A549 (cell line): ENCODE data around the gene ACTRT2.

Experiments used
- CHD2 ChIP-seq: fragments of 150-350 bp; IDR thresholded peaks from 2 replicates; pipeline ENCODE4 v1.6.1; 2014; ENCODE audit warnings: low read length; ENCODE audit not compliant: partially characterized antibody
- CTCF ChIP-seq: fragments of >200 bp; sonication (Bioruptor Twin); formaldehyde crosslinking; IDR thresholded peaks from 3 replicates; pipeline ENCODE4 v1.5.1; 2016
- ELK1 ChIP-seq: fragments of 150-350 bp; IDR thresholded peaks from 2 replicates; pipeline ENCODE4 v1.6.1; 2014; ENCODE audit warnings: low read depth, mild to moderate bottlenecking, low read length
- EP300 ChIP-seq, 2 experiments: fragments of >200 bp; sonication (Bioruptor Twin); formaldehyde crosslinking; IDR thresholded peaks; 2 replicates in 1 of 2; 3 replicates in 1 of 2; pipeline ENCODE4 v1.6.1; 2016 to 2017
- ESRRA ChIP-seq: fragments of 150-350 bp; IDR thresholded peaks from 2 replicates; pipeline ENCODE4 v1.6.1; 2014; ENCODE audit warnings: mild to moderate bottlenecking, low read length, borderline replicate concordance
- HEYL ChIP-seq: fragments of 250-450 bp; sonication (Bioruptor Pico); IDR thresholded peaks from 2 replicates; pipeline ENCODE4 v1.8.0; 2021; ENCODE audit warnings: mild to moderate bottlenecking, moderate library complexity
- JUN ChIP-seq, 2 experiments: fragments of >200 bp; sonication (Bioruptor Twin); formaldehyde crosslinking; IDR thresholded peaks; 2 replicates in 1 of 2; 3 replicates in 1 of 2; pipeline ENCODE4 v1.6.1; 2016 to 2017
- MAZ ChIP-seq: fragments of 150-350 bp; IDR thresholded peaks from 2 replicates; pipeline ENCODE4 v1.6.1; 2014; ENCODE audit warnings: antibody characterized with exemption, low read depth, low read length, borderline replicate concordance
- NFE2L2 ChIP-seq: fragments of 150-350 bp; conservative IDR thresholded peaks from 2 replicates; pipeline ENCODE4 v1.6.1; 2014; ENCODE audit warnings: low read length
- POLR2A ChIP-seq: IDR thresholded peaks from 2 replicates; pipeline ENCODE4 v1.6.1; 2012; ENCODE audit warnings: mild to moderate bottlenecking, low read length
- RARB ChIP-seq: fragments of 250-450 bp; sonication (Bioruptor Pico); IDR thresholded peaks from 2 replicates; pipeline ENCODE4 v1.8.0; 2021; ENCODE audit warnings: mild to moderate bottlenecking, moderate library complexity
- REST ChIP-seq: fragments of 200-600 bp; sonication (generic); IDR thresholded peaks from 2 replicates; pipeline ENCODE4 v1.6.1; 2016; ENCODE audit warnings: antibody characterized with exemption, mild to moderate bottlenecking, moderate library complexity
- SMC3 ChIP-seq: fragments of >200 bp; sonication (Bioruptor Twin); formaldehyde crosslinking; IDR thresholded peaks from 3 replicates; pipeline ENCODE4 v1.6.1; 2018; ENCODE audit warnings: inconsistent platforms
- ZSCAN20 ChIP-seq: fragments of 250-450 bp; sonication (Bioruptor Pico); IDR thresholded peaks from 2 replicates; pipeline ENCODE4 v1.8.0; 2022; ENCODE audit warnings: mild to moderate bottlenecking, moderate library complexity

- TF ChIP-seq ESRRA, result no peak
- no peak for TF ChIP-seq REST
- no peak for TF ChIP-seq CTCF
- no peak for TF ChIP-seq ELK1
- TF ChIP-seq EP300 (IDR thresholded peaks at IDR 0.05), result no peak
- TF ChIP-seq RARB (CRISPR knock-in tag), result no peak
- no peak for TF ChIP-seq JUN (IDR thresholded peaks at IDR 0.05)
- no peak for TF ChIP-seq MAZ
- no peak for TF ChIP-seq NFE2L2
- TF ChIP-seq SMC3, result no peak
- TF ChIP-seq ZSCAN20 (CRISPR knock-in tag), result no peak
- TF ChIP-seq CHD2, result no peak
- no peak for TF ChIP-seq HEYL (CRISPR knock-in tag)
- no peak for TF ChIP-seq POLR2A
These were observed 10.1 kb upstream of the ACTRT2 start for GRCh38 chr1:3011127-3011526.
